Parathyroid adenoma (tissue), 2 donors: ENCODE data around the gene BIVM.
"Not testable (repeated sequence)": the region's sequence is repeated elsewhere in the genome, so short reads cannot be mapped to it uniquely, and the experiment has no call there.

Source experiments
- H2AFZ ChIP-seq: fragments of 300-600 bp; sonication (generic); one replicate; pipeline ENCODE4 v1.7.0; 2017; ENCODE audit warnings: antibody characterized with exemption, mild to moderate bottlenecking
- H3K27ac ChIP-seq: fragments of 300-600 bp; sonication (generic); one replicate; pipeline ENCODE4 v1.7.0; 2017
- H3K27me3 ChIP-seq: fragments of 300-600 bp; sonication (generic); one replicate; pipeline ENCODE4 v1.7.0; 2017; ENCODE audit warnings: low read length; ENCODE audit not compliant: control insufficient read depth, insufficient read depth
- H3K36me3 ChIP-seq: fragments of 300-600 bp; sonication (generic); one replicate; pipeline ENCODE4 v1.7.0; 2017; ENCODE audit warnings: low read length; ENCODE audit not compliant: control insufficient read depth, insufficient read depth
- H3K4me1 ChIP-seq: fragments of 300-600 bp; sonication (generic); one replicate; pipeline ENCODE4 v1.7.0; 2017; ENCODE audit warnings: control low read depth
- H3K4me2 ChIP-seq: fragments of 300-600 bp; sonication (generic); one replicate; pipeline ENCODE4 v1.7.0; 2017; ENCODE audit warnings: low read length
- H3K4me3 ChIP-seq: fragments of 300-600 bp; sonication (generic); one replicate; pipeline ENCODE4 v1.7.0; 2017; ENCODE audit warnings: low read depth, low read length
- H3K79me2 ChIP-seq: fragments of 300-600 bp; sonication (generic); one replicate; pipeline ENCODE4 v1.7.0; 2017; ENCODE audit warnings: control low read depth
- H3K9ac ChIP-seq: fragments of 300-600 bp; sonication (generic); one replicate; pipeline ENCODE4 v1.7.0; 2017; ENCODE audit warnings: mild to moderate bottlenecking
- H3K9me3 ChIP-seq: fragments of 300-600 bp; sonication (generic); one replicate; pipeline ENCODE4 v1.7.0; 2017; ENCODE audit warnings: low read length; ENCODE audit not compliant: control insufficient read depth
- TF ChIP-seq, protein P1 (sequence below): fragments of 300-600 bp; sonication (generic); IDR thresholded peaks from one replicate; pipeline ENCODE4 v1.7.0; 2017; ENCODE audit warnings: antibody characterized with exemption, mild to moderate bottlenecking
- donor health status: primary hyperparathyroidism.

The BIVM gene

DNA sequence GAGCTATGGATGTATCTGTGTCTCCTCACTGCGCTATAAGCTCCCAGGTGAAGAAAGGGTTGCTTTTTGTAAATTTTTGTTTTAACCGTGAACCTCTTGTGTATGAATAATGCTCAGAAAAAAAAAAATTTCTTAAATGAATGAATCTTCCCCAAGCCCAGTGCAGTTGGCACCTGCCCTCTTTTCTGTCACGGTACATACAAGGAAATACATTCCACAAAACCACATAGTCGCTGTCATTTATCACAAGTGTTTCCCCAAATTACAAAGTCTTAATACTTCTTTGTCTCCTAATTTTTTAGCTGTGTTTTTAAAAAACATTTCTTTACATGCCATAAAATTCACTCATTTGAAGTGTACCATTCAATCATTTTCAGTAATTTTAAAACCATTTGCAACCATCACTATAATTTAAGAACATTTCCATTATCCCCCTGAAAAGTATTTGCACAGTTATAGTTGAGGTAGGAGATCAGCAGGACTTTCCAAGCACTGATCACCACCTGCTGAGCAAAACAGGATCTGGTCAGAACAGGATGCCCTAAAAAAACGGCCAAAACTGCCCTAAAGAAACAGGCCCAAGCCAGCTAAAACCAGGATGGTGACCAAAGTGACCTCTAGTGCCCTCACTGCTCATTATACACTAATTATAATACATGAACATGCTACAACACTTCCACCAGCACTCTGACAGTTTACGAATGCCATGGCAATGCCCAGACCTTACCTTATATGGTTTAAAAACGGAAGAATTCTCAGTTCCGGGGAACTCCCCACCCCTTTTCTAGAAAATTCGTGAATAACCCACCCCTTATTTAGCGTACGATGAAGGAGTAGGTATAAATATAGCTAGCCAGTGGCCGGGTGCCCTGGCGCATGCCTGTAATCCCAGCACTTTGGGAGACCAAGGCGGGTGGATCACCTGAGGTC lies 24.1 kb upstream of the BIVM start:
- no peak overlapping the region for H3K27ac ChIP-seq
- H3K27me3 ChIP-seq: no peaks in the 10 kb centered on the region
- H3K79me2 ChIP-seq: no peaks in the 10 kb centered on the region
- TF ChIP-seq, protein P1, sequence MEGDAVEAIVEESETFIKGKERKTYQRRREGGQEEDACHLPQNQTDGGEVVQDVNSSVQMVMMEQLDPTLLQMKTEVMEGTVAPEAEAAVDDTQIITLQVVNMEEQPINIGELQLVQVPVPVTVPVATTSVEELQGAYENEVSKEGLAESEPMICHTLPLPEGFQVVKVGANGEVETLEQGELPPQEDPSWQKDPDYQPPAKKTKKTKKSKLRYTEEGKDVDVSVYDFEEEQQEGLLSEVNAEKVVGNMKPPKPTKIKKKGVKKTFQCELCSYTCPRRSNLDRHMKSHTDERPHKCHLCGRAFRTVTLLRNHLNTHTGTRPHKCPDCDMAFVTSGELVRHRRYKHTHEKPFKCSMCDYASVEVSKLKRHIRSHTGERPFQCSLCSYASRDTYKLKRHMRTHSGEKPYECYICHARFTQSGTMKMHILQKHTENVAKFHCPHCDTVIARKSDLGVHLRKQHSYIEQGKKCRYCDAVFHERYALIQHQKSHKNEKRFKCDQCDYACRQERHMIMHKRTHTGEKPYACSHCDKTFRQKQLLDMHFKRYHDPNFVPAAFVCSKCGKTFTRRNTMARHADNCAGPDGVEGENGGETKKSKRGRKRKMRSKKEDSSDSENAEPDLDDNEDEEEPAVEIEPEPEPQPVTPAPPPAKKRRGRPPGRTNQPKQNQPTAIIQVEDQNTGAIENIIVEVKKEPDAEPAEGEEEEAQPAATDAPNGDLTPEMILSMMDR: no peak
- no peak overlapping the region for H2AFZ ChIP-seq
- H3K9ac ChIP-seq: no peak overlapping the region
- H3K4me2 ChIP-seq: no peak overlapping the region
- no peaks in the 10 kb centered on the region for H3K36me3 ChIP-seq
- H3K4me1 ChIP-seq: no peaks in the 10 kb centered on the region
- no peak overlapping the region for H3K4me3 ChIP-seq
- H3K9me3 ChIP-seq: no peaks in the 10 kb centered on the region

DNA sequence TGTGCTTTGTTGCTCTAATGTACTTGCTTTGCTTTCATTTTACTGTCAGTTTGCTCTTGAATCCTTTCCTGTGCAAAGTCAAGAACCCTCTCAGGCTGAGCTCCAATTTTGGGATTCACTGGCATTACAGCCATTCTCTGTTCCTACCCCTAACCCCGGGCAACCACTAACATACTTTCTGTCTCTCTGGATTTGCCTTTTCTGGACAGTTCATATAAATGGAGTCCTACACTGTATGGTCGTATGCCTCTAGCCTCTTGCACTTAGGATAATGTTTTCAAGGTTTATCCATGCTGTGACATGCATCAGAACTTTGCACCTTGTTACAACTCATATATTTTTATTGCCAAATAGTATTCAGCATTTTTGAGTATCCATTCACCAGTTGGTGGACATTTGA lies 22.6 kb upstream of the BIVM start:
- Histone ChIP-seq H3K79me2 (no peaks in the 10 kb centered on the region), H3K9ac (no peak overlapping the region), H3K9me3 (no peaks in the 10 kb centered on the region), H3K36me3 (no peaks in the 10 kb centered on the region), H3K4me2 (no peak overlapping the region), H3K4me3 (no peak overlapping the region), H3K4me1 (no peaks in the 10 kb centered on the region), H3K27ac (no peak overlapping the region), H3K27me3 (no peaks in the 10 kb centered on the region), H2AFZ (no peak overlapping the region)
- TF ChIP-seq, protein P1: no peak

DNA sequence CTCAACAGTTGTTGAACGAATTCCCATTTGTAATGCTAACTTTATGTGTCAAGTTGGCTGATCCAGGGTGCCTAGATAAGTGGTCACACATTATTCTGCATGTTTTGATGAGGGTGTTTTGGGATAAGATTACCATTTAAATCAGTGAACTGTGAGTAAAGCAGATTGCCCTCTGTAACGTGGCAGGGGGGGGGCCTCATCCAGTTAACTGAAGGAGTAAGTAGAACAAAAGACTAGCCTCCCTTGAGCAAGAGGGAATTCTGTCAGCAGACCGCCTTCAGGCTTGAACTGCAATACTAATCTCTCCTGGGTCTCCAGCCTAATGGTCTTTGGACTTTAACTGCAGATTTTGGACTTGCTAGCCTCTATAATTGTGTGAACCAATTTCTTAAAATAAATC lies 21.2 kb upstream of the BIVM start:
- no peaks in the 10 kb centered on the region for H3K79me2 ChIP-seq
- H3K9ac ChIP-seq: no peak overlapping the region
- no peaks in the 10 kb centered on the region for H3K27me3 ChIP-seq
- TF ChIP-seq, protein P1: no peak
- no peak overlapping the region for H3K4me2 ChIP-seq
- H2AFZ ChIP-seq: no peak overlapping the region
- H3K27ac ChIP-seq: no peak overlapping the region
- no peak overlapping the region for H3K4me3 ChIP-seq
- no peaks in the 10 kb centered on the region for H3K36me3 ChIP-seq
- H3K4me1 ChIP-seq: no peaks in the 10 kb centered on the region
- no peaks in the 10 kb centered on the region for H3K9me3 ChIP-seq

DNA sequence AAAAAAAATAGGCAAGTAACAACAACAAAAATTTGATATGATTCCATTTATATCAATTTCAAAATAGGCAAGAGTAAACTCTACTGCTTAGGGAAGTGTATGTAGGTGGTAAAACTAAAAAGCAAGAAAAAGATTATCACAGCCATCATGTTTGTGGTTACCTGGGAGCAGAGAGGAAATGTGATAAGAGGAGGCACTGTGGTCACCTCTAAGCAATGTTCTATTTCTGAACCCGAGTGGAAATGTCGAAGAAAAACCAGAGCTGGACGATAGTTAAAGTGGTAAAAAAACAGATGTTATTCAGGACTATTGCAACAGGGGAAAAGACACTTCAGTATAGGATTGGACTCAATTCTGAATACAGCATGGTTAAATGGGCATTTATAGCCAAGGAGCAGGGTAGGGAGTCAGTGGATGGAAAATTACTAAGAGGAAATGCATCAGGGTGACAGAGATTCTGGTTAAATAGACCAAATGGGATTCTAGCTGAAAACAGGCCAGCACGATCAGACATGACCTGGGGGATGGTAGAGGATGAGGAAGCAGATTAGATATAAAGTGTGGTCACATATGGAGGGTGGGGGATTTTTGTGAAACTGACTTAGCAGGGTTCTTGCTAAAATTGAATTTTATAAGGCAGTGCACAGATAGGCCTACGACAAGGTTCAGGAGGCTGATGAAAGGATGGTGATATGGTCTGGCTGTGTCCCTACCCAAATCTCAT lies 19.3 kb upstream of the BIVM start:
- H3K9me3 ChIP-seq: no peaks in the 10 kb centered on the region
- TF ChIP-seq, protein P1: no peak
- H3K79me2 ChIP-seq: no peaks in the 10 kb centered on the region
- H3K27ac ChIP-seq: no peak overlapping the region
- no peak overlapping the region for H3K4me2 ChIP-seq
- no peaks in the 10 kb centered on the region for H3K36me3 ChIP-seq
- H3K4me3 ChIP-seq: no peak overlapping the region
- no peak overlapping the region for H3K9ac ChIP-seq
- H3K4me1 ChIP-seq: no peaks in the 10 kb centered on the region
- no peaks in the 10 kb centered on the region for H3K27me3 ChIP-seq
- no peak overlapping the region for H2AFZ ChIP-seq

DNA sequence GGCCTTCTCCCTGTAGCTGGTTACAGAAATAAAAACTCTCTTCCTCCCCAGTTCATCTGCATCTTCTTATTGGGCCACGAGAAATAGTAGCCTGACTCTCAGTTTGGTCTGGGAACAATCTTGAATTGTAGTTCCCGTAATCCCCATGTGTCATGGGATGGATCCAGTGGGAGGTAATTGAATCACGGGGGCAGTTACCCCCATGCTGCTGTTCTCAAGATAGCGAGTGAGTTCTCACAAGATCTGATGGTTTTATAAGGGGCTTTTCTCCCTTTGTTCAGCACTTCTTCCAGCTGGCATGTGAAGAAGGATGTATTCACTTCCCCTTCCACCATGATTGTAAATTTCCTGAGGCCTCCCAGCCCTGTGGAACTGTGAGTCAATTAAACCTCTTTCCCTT lies 18.3 kb upstream of the BIVM start:
- H3K4me3 ChIP-seq, H3K4me2 ChIP-seq, H3K27ac ChIP-seq, H3K36me3 ChIP-seq, H3K79me2 ChIP-seq, H3K9me3 ChIP-seq, H3K9ac ChIP-seq, H2AFZ ChIP-seq, H3K4me1 ChIP-seq, H3K27me3 ChIP-seq: not testable (repeated sequence)
